Heart left ventricle (tissue), 16 donors: Measurements from ENCODE around the gene PTPN5. TPM values are rescaled to one million over a fixed set of nuclear protein-coding genes. Genes with fewer than 3 reads are reported as not detected.

ENCODE experiments used
- ATAC-seq, 4 donors: fragments of 200-7000 bp; cut with Tn5 transposase; one replicate each; pipeline ENCODE4 v1.9.1; 2020 to 2022; ENCODE audit warnings: moderate library complexity in 4 of 4, mild to moderate bottlenecking in 3 of 4, moderate number of reproducible peaks in 1 of 4
- DNase-seq, 5 donors: peaks; one replicate each; pipeline ENCODE4 v3.0.0-alpha.2; 2020
- H3K27ac ChIP-seq, 12 donors: fragments of 200-600 bp; sonication (generic) in 4 of 12; one replicate each; pipeline versions ENCODE4 v1.5.0 to v1.8.0; 2016 to 2022; ENCODE audit warnings: mild to moderate bottlenecking in 2 of 12
- H3K27me3 ChIP-seq, 9 donors: fragments of 200-600 bp; sonication (generic) in 2 of 9; one replicate each; pipeline versions ENCODE4 v1.5.1 to v1.8.0; 2016 to 2022; ENCODE audit warnings: mild to moderate bottlenecking in 3 of 9
- H3K36me3 ChIP-seq, 9 donors: fragments of 200-600 bp; sonication (generic) in 2 of 9; one replicate each; pipeline versions ENCODE4 v1.5.0 to v1.8.0; 2018 to 2022; ENCODE audit warnings: mild to moderate bottlenecking in 2 of 9
- H3K4me1 ChIP-seq, 12 donors: fragments of 200-600 bp; sonication (generic) in 4 of 12; one replicate each; pipeline versions ENCODE4 v1.5.0 to v1.8.0; 2016 to 2022; ENCODE audit warnings: mild to moderate bottlenecking in 3 of 12
- H3K4me3 ChIP-seq, 12 donors: fragments of 200-600 bp; sonication (generic) in 4 of 12; one replicate each; pipeline versions ENCODE4 v1.5.0 to v1.8.0; 2017 to 2022; ENCODE audit warnings: mild to moderate bottlenecking in 9 of 12, moderate library complexity in 4 of 12
- H3K9me3 ChIP-seq, 12 donors: fragments of 200-600 bp; sonication (generic) in 4 of 12; one replicate each; pipeline versions ENCODE4 v1.5.0 to v1.8.0; 2016 to 2022; ENCODE audit warnings: mild to moderate bottlenecking in 1 of 12
- CTCF ChIP-seq, 12 donors: fragments of 200-600 bp; sonication (generic) in 4 of 12; IDR thresholded peaks; one replicate each; pipeline versions ENCODE4 v1.5.0 to v1.8.0; 2018 to 2022; ENCODE audit warnings: antibody characterized with exemption in 12 of 12, mild to moderate bottlenecking in 5 of 12
- POLR2A ChIP-seq, 2 donors: fragments of 450-650 bp; IDR thresholded peaks; one replicate each; pipeline ENCODE4 v1.6.1; 2017; ENCODE audit warnings: antibody characterized with exemption in 2 of 2, mild to moderate bottlenecking in 2 of 2, moderate library complexity in 2 of 2
- WGBS, 4 donors: extraction: QIAGEN DNeasy Blood & Tissue Kit in 2 of 4; methylation state at CpG; one replicate each; pipeline versions ENCODE4 v1.1.5 to v1.1.7; 2013 to 2018; 5-methylcytosine and 5-hydroxymethylcytosine counted together
- intact Hi-C, 10 donors: fragments of 100-400 bp; cut with DNase I; formaldehyde crosslinking; loops; one replicate each; pipeline versions ENCODE4 v1.11.1 to v1.14.2; 2022
- polyA plus RNA-seq, 2 donors: library from polyadenylated mRNA; stranded (reverse); fragments of 200-250 nt; gene quantifications; one replicate each; pipeline ENCODE4 v1.2.3, GENCODE V29; 2013
- total RNA-seq, 9 donors: library from RNA; depleted of rRNA in 2 of 9; stranded (reverse); fragments of >200 nt in 2 of 9; fragmentation: NEBNext Ultra II Directional in 3 of 9; extraction: Animal tissue kit (Norgen Biotek cat#: 25700) in 3 of 9; gene quantifications; one replicate each; pipeline versions ENCODE4 v1.1.0 to v1.2.4, GENCODE V29; 2016 to 2023
- donor health status: ischemic (EF 13 %, LVEDD 7.1; RV severe dilation, severe dysfunction).
- donor health status: healthy with polysubstance abuse.
- donor health status: DM: no; HTN: yes; CAD: no.
- donor health status: DM: no; HTN: no; CAD: no.
- donor health status: ischemic (EF 25% LVEDD 6.9; RV normal size, moderate dysfunction).
- donor health status: ischemic (EF 25% LVEDD 5.7; RV mildly dilated, moderate dysfunction).
- donor health status: healthy.
- donor health status: DM: yes; HTN: yes; CAD: no.
- donor health status: ischemic (EF 35%, LVEDD 5.7; RV mildly dilated, moderate dysfunction).
- donor health status: nonischemic (EF 11% LVEDD 7.7; RV severe dilation, severe dysfunction).
- donor health status: DM: yes; HTN: yes; CAD: no.
- donor health status: PGD.
- donor health status: ischemic (EF 29% LVEDD 5.4; RV normal size, mild dysfunction).
- donor health status: nonischemic (EF 23%, LVEDD 6.1; RV moderate dilation, normal function).

The PTPN5 gene
- total and polyA plus RNA-seq, 11 donors, result 2.3 to 18.5 (median 5.4) TPM

- WGBS, 4 donors, result 50 to 67% (median 51%) methylated on average over 3 of the region's 3 CpGs
- H3K4me1 ChIP-seq, result no peaks in the 10 kb centered on the region
- TF ChIP-seq CTCF (IDR thresholded peaks at IDR 0.05) (no peak), POLR2A (IDR thresholded peaks at IDR 0.05) (no peak)
- H3K4me3 ChIP-seq, result no peak overlapping the region
- DNase-seq (no peak), ATAC-seq (no peak)
- intact Hi-C loops, result no loop called here
- H3K36me3 ChIP-seq, result no peaks in the 10 kb centered on the region
- no peaks in the 10 kb centered on the region for H3K9me3 ChIP-seq
- no peaks in the 10 kb centered on the region for H3K27me3 ChIP-seq
- H3K27ac ChIP-seq, result no peak overlapping the region
Measured at GRCh38 chr11:18757811-18758210, 33.8 kb downstream of the PTPN5 start.

DNA sequence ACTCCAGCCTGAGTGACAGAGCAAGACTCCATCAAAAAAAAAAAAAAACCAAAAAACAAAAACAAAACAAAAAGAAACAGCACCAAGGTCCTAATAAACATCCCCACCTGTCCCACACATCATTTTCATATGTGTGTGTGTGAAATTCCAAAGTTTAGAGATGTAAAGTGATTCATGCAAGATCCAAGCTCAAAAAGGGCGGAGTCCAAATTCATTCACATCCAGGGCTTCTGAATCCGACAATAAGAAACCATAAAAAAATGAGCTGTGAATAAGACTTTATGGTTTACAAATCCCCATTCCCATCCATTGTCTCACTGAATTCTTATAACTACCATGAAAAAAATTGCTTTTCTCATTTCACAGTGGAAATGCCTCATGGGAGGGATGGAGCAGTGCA is 34.7 kb downstream of the PTPN5 start:
- intact Hi-C loops, result no loop called here
- H3K36me3 ChIP-seq, result no peaks in the 10 kb centered on the region
- 88 to 92% (median 91%) methylated on average over 2 of the region's 2 CpGs for WGBS, 4 donors
- ATAC-seq (no peak), DNase-seq (no peak)
- TF ChIP-seq CTCF (IDR thresholded peaks at IDR 0.05) (no peak), POLR2A (IDR thresholded peaks at IDR 0.05) (no peak)
- H3K9me3 ChIP-seq, result no peaks in the 10 kb centered on the region
- no peak overlapping the region for H3K4me3 ChIP-seq
- H3K27ac ChIP-seq, result no peak overlapping the region
- no peaks in the 10 kb centered on the region for H3K27me3 ChIP-seq
- H3K4me1 ChIP-seq, result no peaks in the 10 kb centered on the region

DNA sequence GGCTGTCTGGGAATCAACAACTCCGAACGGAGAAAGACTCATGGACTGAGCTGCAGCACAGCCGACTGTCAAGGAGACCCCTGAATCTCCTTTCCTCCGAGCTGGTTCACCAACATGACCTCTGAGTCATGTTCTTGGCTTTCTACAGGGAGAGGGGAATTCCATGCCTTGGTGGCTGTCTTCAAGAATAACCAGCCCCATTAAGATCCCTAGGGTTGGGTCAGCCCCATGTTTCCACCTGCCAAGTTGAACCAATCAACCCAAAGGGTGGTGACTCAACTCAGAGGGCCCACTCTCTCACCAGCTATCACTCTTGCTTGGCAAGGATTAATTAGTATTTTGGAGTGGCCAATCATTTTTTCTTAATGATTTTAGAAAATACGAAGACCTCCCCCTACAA is 37.3 kb downstream of the PTPN5 start:
- ATAC-seq, result no peak
- 47 to 87% (median 61%) methylated on average over 5 of the region's 5 CpGs for WGBS, 4 donors
- peaks cover 0 to 3% (median 0%) of the 10 kb centered on the region in 12 donors for H3K4me1 ChIP-seq
- no peaks in the 10 kb centered on the region for H3K36me3 ChIP-seq
- H3K27ac ChIP-seq, result no peak overlapping the region
- H3K4me3 ChIP-seq, result no peak overlapping the region
- no peak for DNase-seq
- TF ChIP-seq POLR2A (IDR thresholded peaks at IDR 0.05) (no peak), CTCF (IDR thresholded peaks at IDR 0.05) (no peak)
- intact Hi-C loops, result no loop called here
- no peaks in the 10 kb centered on the region for H3K9me3 ChIP-seq
- H3K27me3 ChIP-seq, result no peaks in the 10 kb centered on the region

- no peak for TF ChIP-seq CTCF (IDR thresholded peaks at IDR 0.05)
- TF ChIP-seq POLR2A (IDR thresholded peaks at IDR 0.05), result no peak
- no peak overlapping the region for H3K27ac ChIP-seq
- intact Hi-C loops, result no loop called here
- H3K27me3 ChIP-seq, result no peaks in the 10 kb centered on the region
- DNase-seq (no peak), ATAC-seq (no peak)
- no peaks in the 10 kb centered on the region for H3K9me3 ChIP-seq
- H3K4me1 ChIP-seq, result peaks cover 0 to 3% (median 0%) of the 10 kb centered on the region in 12 donors
- H3K4me3 ChIP-seq, result no peak overlapping the region
- WGBS, 4 donors, result 51 to 74% (median 56%) methylated on average over 3 of the region's 3 CpGs
- H3K36me3 ChIP-seq, result no peaks in the 10 kb centered on the region
Measured at GRCh38 chr11:18752502-18752901, 39.1 kb downstream of the PTPN5 start.
